Posterior vena cava (tissue), 2 donors: Measurements from ENCODE around the gene COL4A2. TPM values are rescaled to one million over a fixed set of nuclear protein-coding genes. Genes with fewer than 3 reads are reported as not detected.

Experiments used
- DNase-seq: peaks from one replicate; pipeline ENCODE4 v3.0.0-alpha.2; 2020; ENCODE audit warnings: low spot score
- intact Hi-C, 2 donors: fragments of 100-400 bp; cut with DNase I; formaldehyde crosslinking; loops; one replicate each; pipeline versions ENCODE4 v1.14.1 to v1.14.2; 2022 to 2023
- total RNA-seq, 2 donors: library from RNA; stranded (reverse); fragmentation: NEBNext Ultra II Directional; extraction: Animal tissue kit (Norgen Biotek cat#: 25700); gene quantifications; one replicate each; pipeline ENCODE4 v1.2.1, GENCODE V29; 2021
- donor health status: DM: yes; HTN: yes; CAD: no.
- donor health status: DM: yes; HTN: yes; CAD: no.

Gene COL4A2
- total RNA-seq, 2 donors from 2014 or later, result 816 to 963 TPM

DNA sequence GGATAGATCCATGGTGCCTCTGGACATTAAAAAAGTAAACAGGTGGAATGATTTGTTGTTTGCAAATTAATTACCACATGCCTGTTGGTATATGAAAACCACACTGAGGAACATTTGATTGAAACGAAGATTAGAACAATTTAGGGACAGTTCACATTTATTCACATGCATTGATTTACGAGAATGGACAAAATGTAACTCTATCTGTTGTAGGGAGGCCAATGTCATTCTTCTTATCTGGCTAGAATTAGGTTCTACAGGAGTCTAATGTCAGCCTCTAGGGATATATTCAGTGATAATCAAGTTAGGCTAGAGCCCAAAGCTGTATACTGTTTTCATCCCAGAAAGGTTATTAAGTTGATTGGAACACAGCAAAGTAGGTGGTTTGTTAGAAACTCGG lies 125.4 kb downstream of the COL4A2 start:
- no peak for DNase-seq
- intact Hi-C loops, result no loop called here

DNA sequence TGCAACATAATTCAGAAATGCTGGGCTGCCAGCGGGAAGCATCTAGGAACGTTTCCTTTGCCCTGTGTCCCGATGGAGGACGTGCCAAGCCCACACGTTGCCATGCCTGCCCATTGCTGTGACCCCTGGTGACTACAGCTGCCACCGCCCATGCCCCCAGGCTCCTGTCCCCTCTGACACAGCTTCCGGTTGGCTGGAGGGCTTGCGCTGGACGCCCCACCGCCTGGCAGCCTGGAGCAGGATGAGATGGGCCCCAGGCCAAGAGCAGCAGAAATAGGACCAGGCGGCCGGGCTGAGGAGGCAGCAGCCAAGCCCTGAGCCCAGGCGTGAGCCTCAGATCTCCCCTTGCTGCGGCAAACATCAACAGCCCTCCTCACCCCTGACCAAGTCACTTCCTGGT lies 125.9 kb downstream of the COL4A2 start:
- DNase-seq, result peak; percentile 89
- intact Hi-C loops, result no loop called here

DNA sequence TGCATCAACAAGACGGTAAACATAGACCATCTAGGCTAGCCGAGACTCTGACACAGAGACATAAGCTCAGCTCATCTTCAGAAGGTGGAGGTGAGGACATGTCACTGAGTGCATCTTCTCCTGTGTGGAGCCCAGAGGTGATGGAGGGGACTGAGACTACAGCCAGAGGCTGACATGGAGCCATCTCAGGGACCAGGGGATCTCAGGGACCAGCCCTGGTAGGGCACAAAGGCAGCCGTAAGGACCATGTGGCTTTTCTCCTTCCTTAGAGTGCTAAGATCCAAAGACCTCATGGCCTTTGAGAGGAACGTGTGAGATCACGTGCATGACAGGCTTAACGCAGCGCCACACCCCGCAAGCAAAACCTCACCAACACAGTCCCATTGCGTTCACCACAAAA lies 127.5 kb downstream of the COL4A2 start:
- intact Hi-C loops, result no loop called here

DNA sequence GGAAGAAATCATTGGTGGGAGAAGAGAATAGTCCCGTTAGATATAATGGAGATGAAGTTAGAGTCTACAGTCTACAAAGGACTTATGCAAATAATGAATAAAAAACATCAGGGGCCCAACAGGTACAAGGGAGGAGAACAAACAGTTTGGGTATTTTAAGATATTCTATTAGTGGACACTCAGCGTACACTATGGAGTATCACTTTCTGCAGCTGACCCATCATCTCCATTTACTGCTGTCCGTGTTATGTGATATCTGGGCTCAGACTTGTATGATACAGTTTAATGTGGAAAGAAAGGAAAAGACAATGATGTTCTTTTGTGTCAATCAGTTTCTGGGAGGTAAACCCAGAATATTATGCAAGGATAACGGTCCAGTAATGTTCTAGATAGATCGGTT lies 128.2 kb downstream of the COL4A2 start:
- intact Hi-C loops, result no loop called here
- DNase-seq, result no peak

More for the DNA sequence above, 127.5 kb downstream of the COL4A2 start:
- DNase-seq, result no peak

DNA sequence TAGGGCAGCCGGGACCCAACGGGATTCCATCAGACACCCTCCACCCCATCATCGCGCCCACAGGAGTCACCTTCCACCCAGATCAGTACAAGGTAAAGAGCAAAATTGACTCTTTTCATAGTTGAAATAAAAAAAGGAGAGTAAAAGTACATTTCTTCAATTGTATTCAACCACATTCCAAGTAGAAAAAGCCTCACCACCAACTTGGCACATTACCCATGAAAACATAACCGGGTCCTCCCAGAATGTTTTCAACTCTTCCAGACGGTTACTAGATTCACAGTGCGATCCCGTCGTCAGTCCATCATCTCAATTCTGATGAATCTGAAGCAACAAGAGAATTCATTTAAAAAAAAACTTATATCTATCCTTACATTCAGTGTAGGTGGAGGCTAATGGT lies 129.2 kb downstream of the COL4A2 start:
- intact Hi-C loops, result no loop called here
- no peak for DNase-seq

DNA sequence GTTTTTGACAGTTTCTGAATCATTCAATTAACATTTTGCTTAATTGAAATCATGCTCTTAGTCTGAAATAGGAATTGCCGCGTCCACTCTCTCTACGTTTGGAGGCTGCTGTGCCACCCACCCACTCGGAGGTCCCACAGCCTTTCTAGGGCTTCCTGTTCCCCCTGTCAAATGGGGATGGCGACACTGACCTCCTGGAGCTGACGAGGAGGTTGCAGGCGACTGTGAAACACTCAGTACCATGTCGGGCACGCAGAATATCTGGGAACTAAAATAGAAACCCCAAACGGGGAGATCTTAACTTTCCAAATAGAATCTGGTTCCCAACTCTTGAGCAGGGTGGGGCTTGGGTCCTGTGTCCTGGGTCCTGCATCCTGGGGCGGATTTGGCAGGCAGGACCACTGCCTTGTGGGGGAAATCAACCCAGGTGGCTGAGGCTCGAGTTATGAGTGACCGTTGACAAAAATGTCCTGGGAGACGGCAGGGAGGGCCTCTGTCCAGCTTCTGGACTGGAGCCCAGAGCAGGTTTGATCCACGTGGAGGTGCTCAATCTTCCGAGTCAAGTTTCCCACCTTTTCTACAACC lies 129.8 kb downstream of the COL4A2 start:
- intact Hi-C loops, result no loop called here
- DNase-seq, result no peak

DNA sequence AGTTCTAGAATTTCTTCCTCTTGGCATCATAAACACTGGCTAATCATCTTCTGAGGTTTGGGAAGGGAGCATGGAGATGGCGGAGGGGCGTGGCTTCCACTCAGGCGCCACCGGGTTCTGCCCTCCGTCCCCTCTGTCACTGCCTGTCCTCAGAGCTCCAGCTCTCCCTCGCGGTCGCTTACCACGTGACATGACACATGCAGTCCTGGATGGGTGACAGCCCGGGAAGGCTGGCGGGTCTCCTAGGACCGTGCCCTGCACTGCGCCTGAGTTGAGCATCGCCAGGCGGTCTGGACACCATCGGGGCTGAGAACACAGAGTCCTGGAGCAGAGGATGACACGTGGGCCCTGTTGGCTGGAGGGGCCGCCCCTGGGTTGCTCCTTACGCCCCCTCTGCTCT lies 131.1 kb downstream of the COL4A2 start:
- no peak for DNase-seq

DNA sequence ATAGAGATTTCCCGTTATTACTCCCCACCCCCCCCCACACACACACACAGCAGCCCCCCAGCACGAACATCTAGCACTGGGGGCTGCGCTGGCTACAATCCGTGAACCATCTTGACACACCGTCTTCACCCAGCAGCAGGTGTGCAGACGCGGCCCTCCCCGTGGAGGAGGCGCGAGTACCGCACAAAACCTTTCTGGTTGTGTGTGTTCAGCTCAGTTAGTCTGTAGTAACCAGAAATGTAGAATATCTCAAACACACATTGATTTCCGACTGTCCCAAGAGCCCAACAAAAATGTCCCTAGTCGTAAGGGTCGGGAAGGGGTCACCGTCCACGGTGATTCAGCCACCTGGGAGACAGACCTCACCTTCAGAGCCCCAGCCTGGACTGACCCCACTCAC lies 131.7 kb downstream of the COL4A2 start:
- intact Hi-C loops, result no loop called here

More for the DNA sequence above, 131.1 kb downstream of the COL4A2 start:
- intact Hi-C loops, result no loop called here

DNA sequence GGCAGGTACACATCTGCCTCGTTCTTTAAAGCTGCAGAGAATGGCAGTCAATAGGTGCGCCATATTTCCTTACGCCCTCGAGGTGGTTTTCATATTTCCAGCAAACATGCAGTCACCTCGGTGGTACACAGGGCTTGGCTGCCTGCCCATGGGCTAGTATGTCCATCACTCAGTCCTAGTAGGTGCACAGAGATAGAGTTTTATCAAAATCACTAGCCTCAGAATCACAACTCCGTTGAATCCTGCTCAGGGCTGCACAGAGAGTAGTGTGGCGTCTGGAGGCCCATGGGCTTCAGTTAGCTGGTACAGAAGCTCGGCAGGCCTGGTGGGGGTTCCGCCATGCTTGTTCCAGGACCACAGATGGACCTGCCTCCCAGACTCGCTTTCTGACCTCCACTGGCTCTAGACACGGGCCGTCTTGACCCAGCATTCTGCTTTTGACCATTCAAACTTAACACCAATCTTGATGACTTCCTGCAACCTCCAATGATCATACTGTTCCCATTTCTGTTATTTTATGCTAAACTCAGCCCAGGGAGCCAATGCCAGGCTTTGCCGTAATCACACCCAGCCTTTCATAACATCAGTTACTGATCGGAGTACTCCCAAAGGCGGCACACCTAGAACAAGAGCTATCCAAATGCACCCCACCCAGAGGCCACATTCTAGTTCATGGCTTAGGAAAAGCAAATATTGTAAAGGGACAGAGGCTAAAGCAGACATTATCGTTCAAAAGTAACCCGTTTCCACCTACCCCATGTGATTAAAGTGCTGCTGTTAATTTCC lies 134.1 kb downstream of the COL4A2 start:
- no peak for DNase-seq
- intact Hi-C loops, result no loop called here

More for the DNA sequence above, 131.7 kb downstream of the COL4A2 start:
- no peak for DNase-seq

DNA sequence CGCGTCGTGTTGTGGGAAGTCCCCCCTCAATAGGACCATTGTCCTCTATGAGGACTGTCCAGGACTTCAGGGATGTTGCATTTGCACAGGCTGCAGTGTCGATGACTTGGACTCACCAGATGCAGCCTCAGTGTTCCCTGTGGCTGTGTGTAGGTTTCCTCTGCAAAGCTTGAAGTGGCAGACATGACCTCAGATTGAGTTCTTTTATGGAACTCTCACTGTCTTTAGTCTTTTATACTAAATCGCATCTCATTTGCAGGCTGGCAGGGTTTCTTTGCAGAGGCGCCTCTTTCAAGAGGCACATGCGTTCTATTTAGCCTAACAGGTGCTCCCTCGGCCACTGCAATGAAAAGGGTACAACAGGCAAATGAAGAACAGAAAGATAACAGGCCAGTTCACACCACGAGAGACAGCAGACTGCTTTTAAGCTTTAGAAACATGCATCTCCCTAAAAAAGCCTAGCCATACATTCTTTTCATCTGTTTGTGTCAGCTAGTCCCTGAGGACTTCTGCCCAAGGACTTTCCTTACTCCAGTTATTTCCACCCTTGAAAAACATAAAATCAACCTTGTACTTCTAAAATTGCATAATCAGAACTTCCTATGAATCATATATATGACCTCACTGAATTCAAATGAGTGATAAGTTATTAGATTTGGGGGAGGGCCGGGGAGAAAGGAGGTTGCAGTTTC lies 136.0 kb downstream of the COL4A2 start:
- DNase-seq, result no peak
- intact Hi-C loops, result no loop called here

DNA sequence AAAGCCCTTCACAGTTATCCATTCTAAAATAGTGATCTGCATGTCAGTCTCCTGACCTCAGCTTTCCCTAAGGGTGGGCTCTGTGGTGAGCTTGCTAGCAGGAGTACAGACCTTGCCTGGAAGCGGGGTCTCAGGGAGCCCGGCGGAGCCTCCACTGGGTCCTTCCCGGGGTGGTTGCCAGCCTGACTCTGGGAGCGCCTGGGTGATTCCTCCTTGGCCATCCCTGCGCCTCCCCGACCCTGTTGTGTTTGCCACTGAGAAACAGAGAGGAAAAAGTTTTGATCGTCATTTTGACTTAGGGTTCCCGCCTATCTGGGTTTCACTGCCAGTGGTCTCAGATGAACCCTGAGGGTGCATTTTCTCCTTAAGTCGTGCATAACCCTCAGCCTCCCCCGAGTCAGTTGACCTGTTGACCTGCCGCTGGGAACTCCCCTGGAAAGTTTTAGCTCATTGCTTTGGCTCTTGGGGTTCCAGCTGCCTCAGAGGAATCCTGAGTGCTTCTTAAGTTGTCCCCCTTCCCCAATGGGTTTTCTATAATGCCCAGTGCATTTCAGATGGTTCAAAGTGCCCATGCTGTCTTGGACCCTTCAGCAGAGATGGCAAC lies 136.6 kb downstream of the COL4A2 start:
- DNase-seq, result no peak
- intact Hi-C loops, result no loop called here

DNA sequence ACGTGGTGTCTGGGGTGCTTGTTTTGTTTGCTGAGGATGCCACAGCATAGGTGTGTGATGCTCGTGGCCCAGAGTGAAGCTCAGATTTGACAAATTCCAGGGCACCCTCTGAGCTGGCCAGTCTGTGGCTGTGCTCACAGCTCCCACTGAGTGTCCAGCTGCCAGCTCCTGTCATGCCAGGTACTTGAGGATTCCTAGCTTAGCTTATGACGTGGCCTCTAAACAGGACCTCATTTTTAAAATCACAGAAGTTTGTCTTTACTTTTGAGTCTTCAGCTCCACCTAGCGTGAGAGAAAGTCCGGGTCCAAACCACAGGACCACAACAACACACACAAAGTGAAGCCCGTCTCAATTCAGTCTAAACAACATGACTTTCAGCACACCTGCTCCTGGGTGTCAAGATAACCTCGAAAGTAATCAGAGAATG lies 137.2 kb downstream of the COL4A2 start:
- DNase-seq, result no peak
- intact Hi-C loops, result no loop called here

DNA sequence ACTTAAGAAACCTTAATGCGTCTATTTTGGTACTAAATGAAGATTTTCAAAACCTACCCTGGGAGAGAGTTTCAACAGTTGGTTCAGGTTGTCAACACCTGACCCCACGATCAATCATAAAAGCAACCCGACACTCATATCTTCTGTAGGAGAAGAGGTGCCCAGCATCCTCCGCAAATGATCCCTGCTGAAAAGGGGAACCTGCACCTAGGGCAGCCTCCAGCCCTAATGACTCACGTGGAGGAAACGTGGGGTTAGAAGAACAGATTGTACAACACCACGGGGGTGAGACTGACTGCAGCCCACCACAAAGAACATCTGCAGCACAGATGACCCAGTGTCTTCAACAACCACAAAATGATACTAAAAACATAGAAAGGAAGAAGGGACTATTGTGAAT lies 138.1 kb downstream of the COL4A2 start:
- intact Hi-C loops, result no loop called here
- DNase-seq, result no peak

DNA sequence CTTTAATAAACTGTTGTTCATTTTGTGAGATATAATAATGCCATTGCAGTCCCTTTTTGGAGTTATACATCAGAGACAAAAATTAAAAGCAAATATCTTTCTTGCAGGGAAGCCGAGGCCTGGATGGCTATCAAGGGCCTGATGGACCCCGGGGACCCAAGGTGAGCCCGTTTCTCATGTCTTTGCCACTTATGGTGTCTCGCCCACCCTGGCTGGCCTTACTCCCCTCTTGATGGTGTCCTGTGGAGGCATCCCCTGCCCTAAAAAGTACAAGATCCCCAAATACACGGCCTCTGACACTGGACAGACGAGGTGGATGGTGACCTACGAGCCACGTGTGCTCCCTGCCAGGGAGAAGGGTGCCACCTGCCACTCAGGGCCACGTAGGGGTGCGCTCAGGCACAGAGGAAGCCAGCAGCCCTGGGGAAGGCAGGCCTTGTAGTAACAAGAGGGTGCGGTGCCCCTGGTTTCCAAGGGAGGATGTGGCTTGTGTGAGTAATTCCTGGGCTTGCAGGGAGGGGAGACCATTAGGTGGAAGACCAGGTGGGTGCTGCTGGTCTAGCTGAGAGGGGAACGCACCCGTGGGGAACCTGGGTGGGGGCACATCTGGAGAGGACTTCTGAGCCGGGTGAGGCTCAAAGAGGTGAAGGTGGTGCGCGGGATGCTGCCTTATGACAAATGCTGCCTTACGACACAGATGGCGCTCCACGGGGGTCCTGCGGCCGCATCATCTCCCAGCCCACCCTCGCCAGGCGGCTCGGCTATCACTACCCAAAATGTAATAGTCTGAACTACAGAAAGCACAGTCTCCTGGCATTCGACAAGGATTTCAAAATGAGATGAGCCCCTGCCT lies 138.9 kb downstream of the COL4A2 start:
- no peak for DNase-seq

DNA sequence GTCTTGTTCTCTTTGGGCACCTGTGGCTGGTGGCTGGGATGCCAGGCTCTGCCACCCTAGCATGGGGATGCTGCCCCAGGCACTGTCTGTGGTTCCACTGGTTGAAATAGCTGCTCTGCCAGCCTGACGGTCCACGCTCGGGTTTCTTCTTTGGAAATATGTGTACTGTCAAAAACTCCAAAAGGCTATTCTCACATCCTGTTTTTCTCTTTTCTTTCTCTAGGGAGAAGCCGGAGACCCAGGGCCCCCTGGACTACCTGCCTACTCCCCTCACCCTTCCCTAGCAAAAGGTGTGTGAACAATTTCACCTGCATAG lies 139.4 kb downstream of the COL4A2 start:
- DNase-seq, result no peak
- intact Hi-C loops, result no loop called here

More for the DNA sequence above, 138.9 kb downstream of the COL4A2 start:
- intact Hi-C loops, result no loop called here

DNA sequence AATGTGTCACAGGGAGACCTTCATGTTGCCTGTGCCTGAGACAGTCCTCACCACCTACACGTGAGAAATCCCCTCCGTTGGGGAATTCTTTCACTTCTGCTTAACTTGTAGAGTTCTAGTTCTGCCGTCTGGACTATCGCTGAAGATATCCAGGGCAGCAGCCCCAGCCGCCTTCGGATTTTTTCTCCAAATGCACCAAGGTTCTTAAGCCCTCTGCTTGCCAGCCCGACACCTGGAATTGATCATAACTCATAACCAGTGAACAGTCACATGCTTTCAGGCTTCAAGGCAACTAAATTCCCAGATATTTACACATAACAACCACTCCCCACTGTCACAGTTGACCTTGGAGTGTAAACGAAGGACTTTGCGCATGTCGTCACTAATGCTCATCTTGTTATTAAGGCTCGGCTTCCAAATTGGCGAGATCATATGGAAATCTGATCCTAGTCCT lies 140.0 kb downstream of the COL4A2 start:
- DNase-seq, result no peak

DNA sequence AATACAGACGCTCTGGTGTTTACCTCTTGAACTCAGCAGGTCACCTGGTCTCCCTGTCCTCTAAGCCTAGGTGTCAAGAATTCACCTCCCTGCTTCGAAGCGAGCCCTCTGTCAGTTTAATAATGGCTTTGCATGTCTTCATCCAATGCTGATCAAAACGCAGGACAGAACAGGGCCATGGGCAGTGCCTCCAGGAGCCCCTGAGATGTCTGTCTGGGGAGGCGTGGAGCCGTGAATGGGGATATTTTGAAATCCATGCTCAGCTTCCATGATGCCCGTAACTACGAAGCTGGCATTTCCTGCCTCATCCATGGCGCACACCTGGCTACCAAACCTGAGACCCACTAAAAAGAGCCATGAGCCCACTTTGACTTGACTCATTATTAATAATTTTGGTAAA lies 140.7 kb downstream of the COL4A2 start:
- intact Hi-C loops, result no loop called here
- DNase-seq, result no peak

More for the DNA sequence above, 140.0 kb downstream of the COL4A2 start:
- intact Hi-C loops, result no loop called here

DNA sequence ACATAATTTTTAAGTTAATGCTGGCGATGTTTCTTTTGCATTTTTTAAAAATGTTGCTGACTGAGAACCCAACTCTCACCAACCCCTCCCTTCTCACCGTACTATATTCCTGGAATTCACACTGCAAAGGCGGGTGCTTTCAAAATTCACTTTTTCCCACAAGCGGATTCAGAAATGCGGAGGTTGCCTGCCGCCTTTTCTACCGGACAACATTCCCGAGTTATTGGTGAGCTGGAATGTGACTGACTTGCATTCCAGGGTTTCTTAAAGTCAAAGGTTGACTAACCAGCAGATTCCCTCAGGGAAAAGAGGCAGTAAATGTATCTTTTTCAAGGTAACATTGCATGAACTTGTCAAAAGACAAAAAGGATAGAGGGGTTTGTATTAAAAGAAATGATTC lies 141.1 kb downstream of the COL4A2 start:
- no peak for DNase-seq
- intact Hi-C loops, result no loop called here

DNA sequence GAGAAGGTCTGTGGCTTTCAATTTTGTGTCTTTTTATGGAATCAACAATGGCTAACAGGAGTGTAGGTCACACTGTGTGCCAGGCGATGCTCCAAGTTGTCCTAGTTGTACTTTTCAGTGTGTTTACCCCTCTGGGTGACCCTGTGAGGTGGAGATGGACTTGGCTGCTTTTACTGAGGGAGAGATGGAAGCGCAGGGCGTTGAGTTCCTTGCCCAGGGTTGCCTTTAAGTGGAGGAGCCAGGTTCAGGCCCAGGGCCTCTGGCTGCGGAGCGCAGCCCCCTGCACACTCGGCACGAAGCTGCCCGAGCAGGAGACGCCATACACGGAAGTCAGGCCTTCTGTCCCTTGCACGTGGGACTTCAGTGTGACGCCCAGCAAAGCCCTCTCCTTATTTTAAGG lies 141.6 kb downstream of the COL4A2 start:
- DNase-seq, result peak; percentile 65
- intact Hi-C loops, result no loop called here
